Bronchial epithelial cell (primary cell): ENCODE data around the gene ATP6V0E1. TPM values are rescaled to one million over a fixed set of nuclear protein-coding genes. Genes with fewer than 3 reads are reported as not detected.

ENCODE experiments used
- DNase-seq: peaks from one replicate; pipeline ENCODE4 v3.0.0-alpha.2; 2010; ENCODE audit warnings: low read depth
- FAIRE-seq: peaks from 2 replicates; lab custom pipeline; 2011; peaks lifted over from hg19 to GRCh38; lab: Jason Lieb, UNC
- H3K27me3 ChIP-seq: 2 replicates; pipeline ENCODE4 v1.5.1; 2011; ENCODE audit warnings: low read length; ENCODE audit not compliant: control insufficient read depth, insufficient read depth
- H3K36me3 ChIP-seq: 2 replicates; pipeline ENCODE4 v1.5.1; 2011; ENCODE audit warnings: low read length; ENCODE audit not compliant: control insufficient read depth, insufficient read depth
- H3K4me3 ChIP-seq: 2 replicates; pipeline ENCODE4 v1.5.1; 2011; ENCODE audit warnings: mild to moderate bottlenecking, low read depth, low read length, control low read depth
- CTCF ChIP-seq: IDR thresholded peaks from 2 replicates; pipeline ENCODE4 v1.5.1; 2011; ENCODE audit warnings: mild to moderate bottlenecking, moderate library complexity, low read length, control low read depth, inconsistent platforms; ENCODE audit not compliant: insufficient read depth, severe bottlenecking
- total RNA-seq: library from RNA; depleted of rRNA; stranded (reverse); fragments of >200 nt; gene quantifications from 2 replicates; pipeline ENCODE4 v1.2.1, GENCODE V29; 2014

The ATP6V0E1 gene
- total RNA-seq, 1 donor from 2014 or later: 189 TPM

GRCh38 chr5:172956936-172957335 lies 26.6 kb upstream of the ATP6V0E1 start:
- no peak for TF ChIP-seq CTCF
- Histone ChIP-seq H3K36me3 (peaks cover 2% of the 10 kb centered on the region), H3K4me3 (no peak overlapping the region), H3K27me3 (no peaks in the 10 kb centered on the region)
- DNase-seq (no peak), FAIRE-seq (no peak)

DNA sequence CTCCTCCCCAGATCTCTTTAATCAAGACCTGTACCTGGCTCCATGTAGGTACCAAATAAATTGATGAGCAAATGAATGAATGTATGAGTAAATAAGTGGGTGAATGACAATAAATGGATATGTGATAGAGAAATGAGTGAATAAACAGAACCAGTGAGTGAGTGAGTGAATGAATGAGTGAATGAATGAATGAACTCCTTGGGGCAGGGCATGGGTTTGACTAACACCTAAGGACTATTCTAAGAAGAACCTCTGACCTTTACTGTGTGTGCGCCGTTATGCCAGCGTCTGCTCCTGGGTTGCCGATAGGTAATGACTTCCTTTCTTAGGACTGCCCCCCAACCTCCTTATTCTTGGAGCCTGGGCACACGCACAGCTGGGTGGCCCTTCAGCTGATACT lies 26.1 kb upstream of the ATP6V0E1 start:
- no peak overlapping the region for H3K4me3 ChIP-seq
- no peaks in the 10 kb centered on the region for H3K27me3 ChIP-seq
- TF ChIP-seq CTCF: no peak
- no peak for FAIRE-seq
- DNase-seq: no peak
- peaks cover 3% of the 10 kb centered on the region for H3K36me3 ChIP-seq

DNA sequence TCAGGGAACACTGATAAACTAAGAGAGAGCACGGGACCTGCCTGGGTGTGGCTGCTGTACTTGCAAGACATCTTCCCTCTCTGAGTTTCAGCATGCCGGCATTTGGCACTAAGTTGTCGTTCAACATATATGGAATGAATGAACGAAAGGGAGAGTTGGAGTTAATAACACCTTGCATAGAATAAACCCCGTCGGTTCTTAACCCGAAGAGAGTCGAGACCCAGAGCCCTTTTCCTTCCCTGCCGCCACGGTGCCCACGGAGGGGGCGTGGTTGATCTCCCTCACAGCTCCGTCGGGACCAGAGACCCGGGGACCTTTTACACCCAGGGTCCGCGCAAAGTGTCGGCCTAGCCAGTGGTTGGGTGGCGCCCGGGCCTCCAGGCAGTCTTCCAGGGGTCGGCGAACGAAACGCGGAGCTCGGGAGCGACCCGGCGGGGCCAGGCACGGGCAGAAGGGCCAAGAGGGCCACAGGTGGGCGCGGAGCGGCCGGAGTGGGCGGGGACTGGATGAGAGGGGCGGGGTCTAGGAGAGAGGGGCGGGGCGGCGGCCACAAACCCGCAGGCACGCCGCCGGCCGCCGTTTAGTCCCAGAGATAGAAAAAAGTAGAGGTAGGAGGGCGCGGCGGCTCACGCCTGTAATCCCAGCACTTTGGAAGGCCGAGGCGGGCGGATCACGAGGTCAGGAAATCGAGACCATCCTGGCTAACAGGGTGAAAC lies 25.1 kb upstream of the ATP6V0E1 start:
- peak; percentile 44 for DNase-seq
- no peak for TF ChIP-seq CTCF
- peak overlapping the region; percentile 79 for H3K4me3 ChIP-seq
- peaks cover 5% of the 10 kb centered on the region for H3K36me3 ChIP-seq
- FAIRE-seq: no peak
- no peaks in the 10 kb centered on the region for H3K27me3 ChIP-seq

- Histone ChIP-seq H3K36me3 (peaks cover 5% of the 10 kb centered on the region), H3K4me3 (peak overlapping the region; percentile 79), H3K27me3 (no peaks in the 10 kb centered on the region)
- FAIRE-seq (no peak), DNase-seq (no peak)
- TF ChIP-seq CTCF: no peak
Observed at GRCh38 chr5:172959824-172960799, 23.5 kb upstream of the ATP6V0E1 start.

- DNase-seq (no peak), FAIRE-seq (peak; percentile 40)
- Histone ChIP-seq H3K27me3 (no peaks in the 10 kb centered on the region), H3K36me3 (peaks cover 8% of the 10 kb centered on the region), H3K4me3 (no peak overlapping the region)
- no peak for TF ChIP-seq CTCF
Observed at GRCh38 chr5:172969921-172970320, 13.7 kb upstream of the ATP6V0E1 start.
